K562 (cell line): ENCODE measurements around the gene CUX1. TPM values are rescaled to one million over a fixed set of nuclear protein-coding genes. Genes with fewer than 3 reads are reported as not detected.
A peak's percentile ranks its signal among the peaks of the same experiment; 100 is the strongest.

ENCODE experiments used
- CHAMP1 ChIP-seq: fragments of 450-650 bp; IDR thresholded peaks from 2 replicates; pipeline ENCODE4 v1.6.1; 2016; ENCODE audit warnings: mild to moderate bottlenecking
- DEAF1 ChIP-seq: fragments of 450-650 bp; formaldehyde crosslinking; IDR thresholded peaks from 2 replicates; pipeline ENCODE4 v1.4.0; 2020; ENCODE audit warnings: mild to moderate bottlenecking, moderate library complexity
- ELF4 ChIP-seq: fragments of 450-650 bp; formaldehyde crosslinking; IDR thresholded peaks from 2 replicates; pipeline ENCODE4 v1.4.0; 2022; ENCODE audit warnings: missing genetic modification characterization
- FOXM1 ChIP-seq, 2 experiments: fragments of 450-650 bp in 1 of 2; sonication (generic) in 1 of 2; formaldehyde crosslinking in 1 of 2; IDR thresholded peaks; 2 replicates each; pipeline versions ENCODE4 v1.6.1 to v1.9.0; 2017 to 2022; ENCODE audit warnings: low read depth in 2 of 2, mild to moderate bottlenecking in 2 of 2, missing genetic modification reagents in 1 of 2, moderate library complexity in 1 of 2
- GABPB1 ChIP-seq: sonication (generic); formaldehyde crosslinking; IDR thresholded peaks from 2 replicates; pipeline ENCODE4 v1.8.0; 2022; ENCODE audit warnings: mild to moderate bottlenecking, missing genetic modification reagents
- KDM4B ChIP-seq, 2 experiments: fragments of 450-650 bp in 1 of 2; sonication (generic) in 1 of 2; IDR thresholded peaks; 2 replicates each; pipeline ENCODE4 v1.6.1; 2016 to 2017; ENCODE audit warnings: borderline replicate concordance in 2 of 2, antibody characterized with exemption in 1 of 2, low read depth in 1 of 2, mild to moderate bottlenecking in 1 of 2
- MLX ChIP-seq, 2 experiments: fragments of 450-650 bp in 1 of 2; sonication (generic) in 1 of 2; formaldehyde crosslinking; conservative IDR thresholded peaks; 2 replicates each; pipeline versions ENCODE4 v1.4.0 to v1.8.1; 2020 to 2022; ENCODE audit warnings: mild to moderate bottlenecking in 1 of 2, missing genetic modification reagents in 1 of 2
- NCOA4 ChIP-seq: fragments of 450-650 bp; IDR thresholded peaks from 2 replicates; pipeline ENCODE4 v1.6.1; 2018; ENCODE audit warnings: mild to moderate bottlenecking; ENCODE audit not compliant: partially characterized antibody
- NFE2 ChIP-seq: IDR thresholded peaks from 2 replicates; pipeline ENCODE4 v1.6.1; 2014; ENCODE audit warnings: antibody characterized with exemption, low read depth
- NFRKB ChIP-seq: fragments of 450-650 bp; IDR thresholded peaks from 2 replicates; pipeline ENCODE4 v1.6.1; 2016; ENCODE audit warnings: low read depth
- NR2C2 ChIP-seq, 2 experiments: fragments of 200-800 bp in 1 of 2; sonication (Bioruptor generic) in 1 of 2; sonication (generic) in 1 of 2; formaldehyde crosslinking in 1 of 2; IDR thresholded peaks; 2 replicates each; pipeline versions ENCODE4 v1.6.1 to v1.8.0; 2016 to 2022; ENCODE audit warnings: mild to moderate bottlenecking in 1 of 2, missing compliant biosample characterization in 1 of 2, missing genetic modification characterization in 1 of 2, missing genetic modification reagents in 1 of 2
- STAT5A ChIP-seq: IDR thresholded peaks from 2 replicates; pipeline ENCODE4 v1.6.1; 2012; ENCODE audit warnings: low read length, inconsistent platforms, borderline replicate concordance
- THRB ChIP-seq: fragments of 450-650 bp; formaldehyde crosslinking; conservative IDR thresholded peaks from 2 replicates; pipeline ENCODE4 v1.4.0; 2022; ENCODE audit warnings: mild to moderate bottlenecking, missing genetic modification characterization
- TOE1 ChIP-seq, 2 experiments: fragments of 450-650 bp in 1 of 2; sonication (generic) in 1 of 2; formaldehyde crosslinking in 1 of 2; IDR thresholded peaks; 2 replicates each; pipeline versions ENCODE4 v1.7.1 to v1.8.0; 2016 to 2022; ENCODE audit warnings: borderline replicate concordance in 2 of 2, mild to moderate bottlenecking in 2 of 2, antibody characterized with exemption in 1 of 2, inconsistent platforms in 1 of 2, low read depth in 1 of 2, missing genetic modification reagents in 1 of 2, moderate library complexity in 1 of 2
- TSC22D4 ChIP-seq: fragments of 450-650 bp; IDR thresholded peaks from 2 replicates; pipeline ENCODE4 v1.6.1; 2016; ENCODE audit warnings: missing genetic modification characterization, missing biosample characterization, control low read depth
- XRCC3 ChIP-seq: fragments of 450-650 bp; IDR thresholded peaks from 2 replicates; pipeline ENCODE4 v1.6.1; 2017; ENCODE audit warnings: mild to moderate bottlenecking, moderate library complexity
- ZBTB26 ChIP-seq: fragments of 450-650 bp; formaldehyde crosslinking; IDR thresholded peaks from 2 replicates; pipeline ENCODE4 v1.4.0; 2022; ENCODE audit warnings: missing genetic modification characterization
- polyA plus RNA-seq, 8 experiments: library from polyadenylated mRNA; depleted of rRNA in 4 of 8; stranded (reverse) in 5 of 8; unstranded in 3 of 8; fragments of >200 nt; fragmentation: Nextera tagmentation in 2 of 8; fragmentation: Illumina TruSeq in 1 of 8; extraction: Ambion mirVana in 2 of 8; extraction: Trizol in 1 of 8; gene quantifications; 2 replicates each; pipeline versions ENCODE4 v1.2.1 to v1.2.3, GENCODE V29; 2011 to 2014; ENCODE audit warnings: inconsistent platforms in 1 of 8, missing spikeins in 1 of 8
- total RNA-seq, 7 experiments: library from RNA; depleted of rRNA in 6 of 7; stranded (reverse); fragments of >200 nt in 6 of 7; fragmentation: Illumina TruSeq in 2 of 7; extraction: Trizol in 2 of 7; gene quantifications; 2 replicates each; pipeline versions ENCODE4 v1.2.1 to v1.2.3, GENCODE V29; 2011 to 2021; ENCODE audit warnings: low replicate concordance in 1 of 7

CUX1 gene
- total and polyA plus RNA-seq, 9 of the 15 experiments (the other 6 are each of a cell fraction or from before 2014, with no cell fraction given): 3.6 to 55.3 (median 25.2) TPM

- TF ChIP-seq TOE1 (IDR thresholded peaks at IDR 0.05; ENCODE audit: borderline replicate concordance): no peak; the same call in 1 of the 2 replicates
- TF ChIP-seq TOE1 (CRISPR knock-in tag; IDR thresholded peaks at IDR 0.05; ENCODE audit: borderline replicate concordance, low read depth): no peak
- no peak for TF ChIP-seq KDM4B (IDR thresholded peaks at IDR 0.05; ENCODE audit: borderline replicate concordance in 2 of 2, low read depth in 1 of 2)
- TF ChIP-seq DEAF1 (CRISPR knock-in tag): no peak
- TF ChIP-seq STAT5A: peak; percentile 96
- no peak for TF ChIP-seq ZBTB26 (CRISPR knock-in tag)
- TF ChIP-seq MLX (CRISPR knock-in tag; conservative IDR thresholded peaks at IDR 0.05): no peak
- TF ChIP-seq GABPB1 (CRISPR knock-in tag): no peak
- no peak for TF ChIP-seq XRCC3
- TF ChIP-seq NFE2: peak; percentile 90
- TF ChIP-seq THRB: no peak
- no peak for TF ChIP-seq TSC22D4
- no peak for TF ChIP-seq NR2C2 (CRISPR knock-in tag; IDR thresholded peaks at IDR 0.05)
- peak; percentile 26; the same call in 1 of the 2 replicates for TF ChIP-seq NR2C2 (tag; IDR thresholded peaks at IDR 0.05)
- TF ChIP-seq CHAMP1: peak; percentile 48; the same call in 1 of the 2 replicates
- peak; percentile 63 for TF ChIP-seq NCOA4
- TF ChIP-seq FOXM1 (IDR thresholded peaks at IDR 0.05; ENCODE audit: low read depth): peak; percentile 83
- TF ChIP-seq FOXM1 (CRISPR knock-in tag; IDR thresholded peaks at IDR 0.05; ENCODE audit: low read depth): no peak
- TF ChIP-seq NFRKB: 0 out of 2 replicates have a peak, but pooled peaks have one; percentile 50
- 0 out of 2 replicates have a peak, but pooled peaks have one; percentile 27 for TF ChIP-seq ELF4 (CRISPR knock-in tag)
Observed at GRCh38 chr7:102080434-102081243, 263.2 kb downstream of the CUX1 start (continued).
